ENCODE data around the gene CEACAM21.
A peak's percentile ranks its signal among the peaks of the same experiment; 100 is the strongest.

CEACAM21 gene

GRCh38 chr19:41621226-41621625 lies 45.3 kb downstream of the CEACAM21 start:
- H3K79me1 ChIP-seq (ENCODE audit: low read length), result no peaks in the 10 kb centered on the region
- H4K12ac ChIP-seq (ENCODE audit: low read depth, low read length), result no peak overlapping the region
- no peak overlapping the region for H3K23ac ChIP-seq (ENCODE audit: low read length)
- H3K14ac ChIP-seq (ENCODE audit: low read length), result no peak overlapping the region
- no peak overlapping the region for H3K4me2 ChIP-seq (ENCODE audit: low read length)
- H3K27ac ChIP-seq (ENCODE audit: low read depth, low read length), result no peak overlapping the region
- H3K36me3 ChIP-seq (ENCODE audit: control insufficient read depth in 1 of 2, insufficient read depth in 2 of 2, low read length in 2 of 2), result no peaks in the 10 kb centered on the region
- H3K9ac ChIP-seq (ENCODE audit: low read length), result no peak overlapping the region
- H2AFZ ChIP-seq (ENCODE audit: insufficient read depth, low read length, poor library complexity), result no peak overlapping the region
- H3K27me3 ChIP-seq (ENCODE audit: insufficient read depth, low read length), result no peaks in the 10 kb centered on the region
- H3K4ac ChIP-seq (ENCODE audit: low read depth, low read length), result no peak overlapping the region
- H3K9me3 ChIP-seq (ENCODE audit: insufficient read depth, low read depth, low read length), result peaks cover 71% of the 10 kb centered on the region
- H3K4me3 ChIP-seq (ENCODE audit: low read depth, low read length), result peak overlapping the region; percentile 39
- no CpG with 5 or more reads among the region's 4 CpGs for WGBS (ENCODE audit: extremely low coverage, insufficient coverage, insufficient read length)
- H2BK5ac ChIP-seq (ENCODE audit: low read depth, low read length, poor library complexity), result no peak overlapping the region
- H4K8ac ChIP-seq (ENCODE audit: low read depth, low read length), result no peak overlapping the region
- H2BK12ac ChIP-seq (ENCODE audit: low read length), result no peak overlapping the region
- no peak overlapping the region for H3K18ac ChIP-seq (ENCODE audit: low read length)
- no peaks in the 10 kb centered on the region for H3K4me1 ChIP-seq (ENCODE audit: control insufficient read depth in 1 of 2, insufficient read depth in 2 of 2, low read length in 2 of 2)
- no peak overlapping the region for H2AK5ac ChIP-seq (ENCODE audit: low read length)
- no peak overlapping the region for H4K91ac ChIP-seq (ENCODE audit: low read depth, low read length)
- no peaks in the 10 kb centered on the region for H3K79me2 ChIP-seq (ENCODE audit: control insufficient read depth, insufficient read depth, low read length, poor library complexity)
- no peak overlapping the region for H2BK120ac ChIP-seq (ENCODE audit: insufficient read depth, low read length, poor library complexity)
- DNase-seq, result no peak

DNA sequence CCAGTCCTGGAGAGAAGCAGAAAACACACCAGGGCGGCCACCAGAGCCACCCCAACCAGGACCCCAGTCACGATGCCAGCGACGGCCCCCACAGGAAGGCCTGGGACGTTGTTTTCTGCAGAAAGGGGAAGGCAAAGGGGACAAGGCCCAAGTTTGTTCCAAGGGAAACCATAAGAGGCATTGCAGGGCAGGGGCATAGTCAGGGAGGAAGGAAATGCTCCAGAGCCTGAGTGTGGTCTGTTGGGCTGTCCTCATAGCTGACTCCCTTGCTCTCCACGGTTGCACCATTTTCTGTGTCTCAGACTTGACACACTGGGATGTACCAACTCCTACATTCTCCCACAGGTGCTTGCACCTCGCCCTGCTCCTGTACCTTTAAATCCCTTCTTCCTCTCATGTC lies 45.7 kb downstream of the CEACAM21 start:
- H4K8ac ChIP-seq (ENCODE audit: low read depth, low read length), result no peak overlapping the region
- no peak overlapping the region for H3K4me3 ChIP-seq (ENCODE audit: low read depth, low read length)
- no CpG with 5 or more reads among the region's 7 CpGs for WGBS (ENCODE audit: extremely low coverage, insufficient coverage, insufficient read length)
- DNase-seq, result no peak
- H2AK5ac ChIP-seq (ENCODE audit: low read length), result no peak overlapping the region
- no peak overlapping the region for H4K91ac ChIP-seq (ENCODE audit: low read depth, low read length)
- H3K36me3 ChIP-seq (ENCODE audit: control insufficient read depth in 1 of 2, insufficient read depth in 2 of 2, low read length in 2 of 2), result no peaks in the 10 kb centered on the region
- no peak overlapping the region for H3K14ac ChIP-seq (ENCODE audit: low read length)
- no peak overlapping the region for H3K4ac ChIP-seq (ENCODE audit: low read depth, low read length)
- H2BK12ac ChIP-seq (ENCODE audit: low read length), result no peak overlapping the region
- H2BK5ac ChIP-seq (ENCODE audit: low read depth, low read length, poor library complexity), result no peak overlapping the region
- H3K27ac ChIP-seq (ENCODE audit: low read depth, low read length), result no peak overlapping the region
- peaks cover 72% of the 10 kb centered on the region for H3K9me3 ChIP-seq (ENCODE audit: insufficient read depth, low read depth, low read length)
- H3K4me1 ChIP-seq (ENCODE audit: control insufficient read depth in 1 of 2, insufficient read depth in 2 of 2, low read length in 2 of 2), result no peaks in the 10 kb centered on the region
- no peaks in the 10 kb centered on the region for H3K27me3 ChIP-seq (ENCODE audit: insufficient read depth, low read length)
- H2BK120ac ChIP-seq (ENCODE audit: insufficient read depth, low read length, poor library complexity), result no peak overlapping the region
- H2AFZ ChIP-seq (ENCODE audit: insufficient read depth, low read length, poor library complexity), result no peak overlapping the region
- no peak overlapping the region for H3K4me2 ChIP-seq (ENCODE audit: low read length)
- no peaks in the 10 kb centered on the region for H3K79me2 ChIP-seq (ENCODE audit: control insufficient read depth, insufficient read depth, low read length, poor library complexity)
- H4K12ac ChIP-seq (ENCODE audit: low read depth, low read length), result no peak overlapping the region
- no peak overlapping the region for H3K18ac ChIP-seq (ENCODE audit: low read length)
- no peaks in the 10 kb centered on the region for H3K79me1 ChIP-seq (ENCODE audit: low read length)
- H3K23ac ChIP-seq (ENCODE audit: low read length), result no peak overlapping the region
- H3K9ac ChIP-seq (ENCODE audit: low read length), result no peak overlapping the region

- no peaks in the 10 kb centered on the region for H3K36me3 ChIP-seq (ENCODE audit: control insufficient read depth in 1 of 2, insufficient read depth in 2 of 2, low read length in 2 of 2)
- no peak for DNase-seq
- no peak overlapping the region for H3K18ac ChIP-seq (ENCODE audit: low read length)
- H3K9me3 ChIP-seq (ENCODE audit: insufficient read depth, low read depth, low read length), result peaks cover 78% of the 10 kb centered on the region
- H2AFZ ChIP-seq (ENCODE audit: insufficient read depth, low read length, poor library complexity), result no peak overlapping the region
- no peak overlapping the region for H4K12ac ChIP-seq (ENCODE audit: low read depth, low read length)
- H3K23ac ChIP-seq (ENCODE audit: low read length), result no peak overlapping the region
- WGBS (ENCODE audit: extremely low coverage, insufficient coverage, insufficient read length), result no CpG with 5 or more reads among the region's 4 CpGs
- no peak overlapping the region for H2BK120ac ChIP-seq (ENCODE audit: insufficient read depth, low read length, poor library complexity)
- no peak overlapping the region for H3K9ac ChIP-seq (ENCODE audit: low read length)
- no peak overlapping the region for H2BK5ac ChIP-seq (ENCODE audit: low read depth, low read length, poor library complexity)
- H3K79me2 ChIP-seq (ENCODE audit: control insufficient read depth, insufficient read depth, low read length, poor library complexity), result no peaks in the 10 kb centered on the region
- H3K4me3 ChIP-seq (ENCODE audit: low read depth, low read length), result no peak overlapping the region
- no peak overlapping the region for H3K14ac ChIP-seq (ENCODE audit: low read length)
- H3K27ac ChIP-seq (ENCODE audit: low read depth, low read length), result no peak overlapping the region
- no peak overlapping the region for H2BK12ac ChIP-seq (ENCODE audit: low read length)
- H3K4me1 ChIP-seq (ENCODE audit: control insufficient read depth in 1 of 2, insufficient read depth in 2 of 2, low read length in 2 of 2), result no peaks in the 10 kb centered on the region
- no peak overlapping the region for H3K4ac ChIP-seq (ENCODE audit: low read depth, low read length)
- no peak overlapping the region for H2AK5ac ChIP-seq (ENCODE audit: low read length)
- H4K8ac ChIP-seq (ENCODE audit: low read depth, low read length), result no peak overlapping the region
- no peaks in the 10 kb centered on the region for H3K79me1 ChIP-seq (ENCODE audit: low read length)
- H4K91ac ChIP-seq (ENCODE audit: low read depth, low read length), result no peak overlapping the region
- H3K4me2 ChIP-seq (ENCODE audit: low read length), result no peak overlapping the region
- H3K27me3 ChIP-seq (ENCODE audit: insufficient read depth, low read length), result no peaks in the 10 kb centered on the region
Measured at GRCh38 chr19:41623360-41623759, 47.4 kb downstream of the CEACAM21 start.

DNA sequence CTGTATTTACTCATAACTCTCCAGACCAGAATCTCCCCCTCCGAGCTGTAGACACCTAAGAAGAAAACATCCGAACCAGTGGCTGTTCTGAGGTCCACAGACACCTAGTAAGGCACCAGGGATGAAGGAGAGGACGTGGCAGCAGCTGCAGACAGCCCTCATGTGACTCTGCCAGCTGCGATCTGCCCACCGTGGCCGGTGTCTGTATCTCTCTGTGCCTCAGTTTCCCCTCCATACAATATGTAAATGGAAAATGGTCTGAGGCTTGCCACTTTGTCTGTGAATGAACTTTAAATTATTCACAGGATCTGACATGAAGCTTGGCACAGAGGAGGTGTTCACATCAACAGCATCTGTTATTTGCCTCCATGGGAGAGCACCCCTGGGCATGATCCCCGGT lies 48.5 kb downstream of the CEACAM21 start:
- Histone ChIP-seq H3K4me2 (ENCODE audit: low read length) (no peak overlapping the region), H2BK5ac (ENCODE audit: low read depth, low read length, poor library complexity) (no peak overlapping the region), H3K14ac (ENCODE audit: low read length) (no peak overlapping the region), H3K27me3 (ENCODE audit: insufficient read depth, low read length) (no peaks in the 10 kb centered on the region), H3K27ac (ENCODE audit: low read depth, low read length) (no peak overlapping the region), H3K79me1 (ENCODE audit: low read length) (no peaks in the 10 kb centered on the region), H3K4me3 (ENCODE audit: low read depth, low read length) (no peak overlapping the region), H4K12ac (ENCODE audit: low read depth, low read length) (no peak overlapping the region), H3K4ac (ENCODE audit: low read depth, low read length) (no peak overlapping the region), H3K4me1 (ENCODE audit: control insufficient read depth in 1 of 2, insufficient read depth in 2 of 2, low read length in 2 of 2) (no peaks in the 10 kb centered on the region), H3K9me3 (ENCODE audit: insufficient read depth, low read depth, low read length) (peaks cover 72% of the 10 kb centered on the region), H3K9ac (ENCODE audit: low read length) (no peak overlapping the region), H2AFZ (ENCODE audit: insufficient read depth, low read length, poor library complexity) (no peak overlapping the region), H2AK5ac (ENCODE audit: low read length) (no peak overlapping the region), H4K91ac (ENCODE audit: low read depth, low read length) (no peak overlapping the region), H3K36me3 (ENCODE audit: control insufficient read depth in 1 of 2, insufficient read depth in 2 of 2, low read length in 2 of 2) (no peaks in the 10 kb centered on the region), H2BK12ac (ENCODE audit: low read length) (no peak overlapping the region), H3K23ac (ENCODE audit: low read length) (no peak overlapping the region), H3K79me2 (ENCODE audit: control insufficient read depth, insufficient read depth, low read length, poor library complexity) (no peaks in the 10 kb centered on the region), H3K18ac (ENCODE audit: low read length) (no peak overlapping the region), H2BK120ac (ENCODE audit: insufficient read depth, low read length, poor library complexity) (no peak overlapping the region), H4K8ac (ENCODE audit: low read depth, low read length) (no peak overlapping the region)
- no CpG with 5 or more reads among the region's 7 CpGs for WGBS (ENCODE audit: extremely low coverage, insufficient coverage, insufficient read length)
- no peak for DNase-seq

Data from trophoblast cell (in vitro differentiated cells and primary cell).